Neutrophil (primary cell): ENCODE results near the gene MRC2.

ENCODE experiments used
- H3K27ac ChIP-seq: fragments of 200-600 bp; sonication (generic); 2 replicates; pipeline ENCODE4 v1.5.1; 2016; ENCODE audit warnings: mild to moderate bottlenecking, moderate library complexity
- H3K27me3 ChIP-seq: fragments of 200-600 bp; sonication (generic); 2 replicates; pipeline ENCODE4 v1.6.0; 2016; ENCODE audit warnings: mild to moderate bottlenecking
- H3K36me3 ChIP-seq: fragments of 200-600 bp; sonication (generic); 2 replicates; pipeline ENCODE4 v1.5.1; 2017
- H3K4me1 ChIP-seq, 2 experiments: fragments of 200-600 bp in 1 of 2; sonication (generic) in 1 of 2; 1 replicate in 1 of 2; 2 replicates in 1 of 2; pipeline versions ENCODE4 v1.5.1 to v1.6.1; 2013 to 2016; ENCODE audit warnings: low read depth in 1 of 2, low read length in 1 of 2, mild to moderate bottlenecking in 1 of 2, moderate library complexity in 1 of 2; ENCODE audit not compliant: control insufficient read depth in 1 of 2, insufficient read depth in 1 of 2
- H3K4me3 ChIP-seq, 2 experiments: fragments of 200-600 bp in 1 of 2; sonication (generic) in 1 of 2; 1 replicate in 1 of 2; 2 replicates in 1 of 2; pipeline ENCODE4 v1.5.1; 2013 to 2016; ENCODE audit warnings: low read depth in 1 of 2, low read length in 1 of 2, mild to moderate bottlenecking in 1 of 2, moderate library complexity in 1 of 2
- H3K9me3 ChIP-seq: fragments of 200-600 bp; sonication (generic); 2 replicates; pipeline ENCODE4 v1.5.1; 2016
- TF ChIP-seq, protein P1 (sequence below): fragments of 200-600 bp; sonication (generic); IDR thresholded peaks from 2 replicates; pipeline ENCODE4 v1.5.1; 2016; ENCODE audit warnings: antibody characterized with exemption

MRC2 gene

GRCh38 chr17:62708587-62708986 lies 81.1 kb downstream of the MRC2 start:
- H3K4me1 ChIP-seq = peaks cover 5 to 9% of the 10 kb centered on the region in 2 experiments
- peaks cover 36% of the 10 kb centered on the region for H3K27me3 ChIP-seq
- TF ChIP-seq, protein P1, sequence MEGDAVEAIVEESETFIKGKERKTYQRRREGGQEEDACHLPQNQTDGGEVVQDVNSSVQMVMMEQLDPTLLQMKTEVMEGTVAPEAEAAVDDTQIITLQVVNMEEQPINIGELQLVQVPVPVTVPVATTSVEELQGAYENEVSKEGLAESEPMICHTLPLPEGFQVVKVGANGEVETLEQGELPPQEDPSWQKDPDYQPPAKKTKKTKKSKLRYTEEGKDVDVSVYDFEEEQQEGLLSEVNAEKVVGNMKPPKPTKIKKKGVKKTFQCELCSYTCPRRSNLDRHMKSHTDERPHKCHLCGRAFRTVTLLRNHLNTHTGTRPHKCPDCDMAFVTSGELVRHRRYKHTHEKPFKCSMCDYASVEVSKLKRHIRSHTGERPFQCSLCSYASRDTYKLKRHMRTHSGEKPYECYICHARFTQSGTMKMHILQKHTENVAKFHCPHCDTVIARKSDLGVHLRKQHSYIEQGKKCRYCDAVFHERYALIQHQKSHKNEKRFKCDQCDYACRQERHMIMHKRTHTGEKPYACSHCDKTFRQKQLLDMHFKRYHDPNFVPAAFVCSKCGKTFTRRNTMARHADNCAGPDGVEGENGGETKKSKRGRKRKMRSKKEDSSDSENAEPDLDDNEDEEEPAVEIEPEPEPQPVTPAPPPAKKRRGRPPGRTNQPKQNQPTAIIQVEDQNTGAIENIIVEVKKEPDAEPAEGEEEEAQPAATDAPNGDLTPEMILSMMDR = no peak
- H3K36me3 ChIP-seq = no peaks in the 10 kb centered on the region
- no peak overlapping the region for H3K27ac ChIP-seq
- H3K4me3 ChIP-seq = no peak overlapping the region
- no peaks in the 10 kb centered on the region for H3K9me3 ChIP-seq

- peaks cover 4% of the 10 kb centered on the region for H3K27me3 ChIP-seq
- H3K4me3 ChIP-seq = no peak overlapping the region
- no peaks in the 10 kb centered on the region for H3K36me3 ChIP-seq
- H3K27ac ChIP-seq = no peak overlapping the region
- H3K4me1 ChIP-seq = no peaks in the 10 kb centered on the region
- TF ChIP-seq, protein P1 = no peak
- H3K9me3 ChIP-seq = no peaks in the 10 kb centered on the region
Observed at GRCh38 chr17:62712171-62712581, 84.7 kb downstream of the MRC2 start.

- H3K36me3 ChIP-seq = no peaks in the 10 kb centered on the region
- H3K27me3 ChIP-seq = no peaks in the 10 kb centered on the region
- H3K9me3 ChIP-seq = no peaks in the 10 kb centered on the region
- TF ChIP-seq, protein P1 = no peak
- H3K27ac ChIP-seq = no peak overlapping the region
- H3K4me3 ChIP-seq = no peak overlapping the region
- H3K4me1 ChIP-seq = no peaks in the 10 kb centered on the region
Observed at GRCh38 chr17:62713086-62713881, 85.8 kb downstream of the MRC2 start.

GRCh38 chr17:62714016-62714777 lies 86.7 kb downstream of the MRC2 start:
- H3K27ac ChIP-seq = no peak overlapping the region

DNA sequence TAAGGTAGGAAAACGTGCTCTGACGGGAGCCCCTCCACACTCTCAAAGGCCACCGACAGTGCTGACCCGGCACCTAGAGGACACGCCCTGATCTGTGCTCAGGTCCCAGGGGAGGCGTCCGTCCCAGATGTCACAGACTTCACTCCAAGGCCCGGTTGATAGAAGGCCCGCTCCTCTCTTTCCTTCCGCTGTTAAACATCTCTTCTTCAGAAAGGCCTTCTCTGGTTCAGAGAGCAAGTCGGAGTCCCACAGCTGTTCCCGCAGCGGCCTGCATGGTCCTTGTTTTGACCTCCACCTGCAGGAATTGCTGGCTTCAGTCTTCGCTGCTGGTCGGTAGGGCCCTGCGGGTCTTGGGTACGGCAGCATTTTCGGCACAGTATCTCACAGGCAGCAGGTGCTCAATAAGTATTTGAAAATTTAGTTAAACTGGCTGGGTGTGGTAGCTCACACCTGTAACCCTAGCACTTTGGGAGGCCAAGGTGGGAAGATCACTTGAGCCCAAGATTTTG lies 88.5 kb downstream of the MRC2 start:
- no peaks in the 10 kb centered on the region for H3K4me1 ChIP-seq
- TF ChIP-seq, protein P1 = no peak
- no peaks in the 10 kb centered on the region for H3K9me3 ChIP-seq
- no peak overlapping the region for H3K4me3 ChIP-seq
- no peak overlapping the region for H3K27ac ChIP-seq
- H3K27me3 ChIP-seq = peaks cover 7% of the 10 kb centered on the region
- H3K36me3 ChIP-seq = no peaks in the 10 kb centered on the region

More at GRCh38 chr17:62714016-62714777, 86.7 kb downstream of the MRC2 start:
- TF ChIP-seq, protein P1 = no peak
- Histone ChIP-seq H3K9me3 (no peaks in the 10 kb centered on the region), H3K27me3 (no peaks in the 10 kb centered on the region), H3K4me3 (no peak overlapping the region), H3K36me3 (no peaks in the 10 kb centered on the region), H3K4me1 (no peaks in the 10 kb centered on the region)
